GM21447 (cell line): ENCODE data around the gene KRT32.

ENCODE experiments used
- ATAC-seq: cut with Tn5 transposase; IDR thresholded peaks from one replicate; pipeline ENCODE4 v1.9.1; 2021; ENCODE audit not compliant: unreplicated experiment

The KRT32 gene

DNA sequence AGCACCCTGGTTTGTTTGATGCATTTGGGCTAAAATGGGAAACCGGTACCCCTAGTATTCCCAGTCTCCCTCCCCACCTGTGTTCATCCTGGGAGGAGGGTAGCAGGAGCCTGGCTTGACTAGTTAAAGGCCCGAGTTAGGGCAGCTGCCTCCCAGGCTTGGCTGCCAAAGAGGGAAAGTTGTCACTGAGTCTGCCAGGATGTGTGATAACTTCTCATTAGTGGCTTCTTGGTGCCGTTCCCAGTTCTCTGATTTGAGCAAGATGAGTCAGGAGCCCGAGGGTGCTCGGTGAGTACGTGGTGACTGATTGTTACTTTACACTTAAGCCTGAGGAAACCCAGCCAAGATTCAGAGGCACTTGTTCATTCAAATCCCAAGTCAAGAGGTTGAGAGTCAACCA lies 2.5 kb downstream of the KRT32 start:
- ATAC-seq: no peak

- ATAC-seq: no peak
Observed at GRCh38 chr17:41464173-41464572, 3.0 kb downstream of the KRT32 start.

DNA sequence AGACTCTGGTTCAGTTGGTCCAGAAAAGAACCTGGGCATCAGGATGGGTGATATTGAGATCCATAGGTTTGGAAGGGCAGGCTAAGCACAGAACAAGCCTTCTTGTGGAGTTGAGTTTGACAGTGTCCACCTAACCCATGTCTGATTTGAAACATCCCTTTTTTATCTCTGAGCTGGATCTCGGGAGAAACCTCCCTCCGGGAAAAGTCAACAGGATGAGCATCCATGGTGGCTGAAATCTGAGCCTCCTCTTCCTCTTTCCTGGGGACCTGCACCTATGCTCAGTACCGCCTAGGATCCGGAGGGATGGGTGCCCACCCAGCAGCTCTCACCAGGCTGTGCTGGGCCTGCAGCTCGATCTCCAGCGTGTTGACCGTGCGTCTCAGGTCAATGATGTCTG lies 3.4 kb downstream of the KRT32 start:
- no peak for ATAC-seq

GRCh38 chr17:41462705-41463104 lies 4.5 kb downstream of the KRT32 start:
- no peak for ATAC-seq

DNA sequence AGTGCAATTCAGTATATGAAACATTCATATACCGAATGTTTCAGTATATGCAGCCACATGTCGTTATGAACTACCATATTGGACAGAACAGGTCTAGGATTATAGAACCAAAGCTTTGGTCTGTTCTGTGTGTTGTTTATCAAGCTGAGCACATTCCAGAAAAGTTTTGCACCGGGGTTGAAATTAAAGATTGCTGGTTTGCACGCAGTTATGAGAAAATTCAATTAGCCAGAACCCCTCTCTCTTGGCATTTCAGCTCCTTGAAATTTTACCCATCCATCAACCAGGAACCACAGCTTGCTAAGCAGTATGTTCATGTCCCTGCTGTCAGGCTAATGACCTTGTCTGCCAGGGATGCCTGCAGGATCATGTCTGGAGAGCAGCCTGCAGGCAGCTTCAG lies 9.5 kb downstream of the KRT32 start:
- ATAC-seq: no peak

DNA sequence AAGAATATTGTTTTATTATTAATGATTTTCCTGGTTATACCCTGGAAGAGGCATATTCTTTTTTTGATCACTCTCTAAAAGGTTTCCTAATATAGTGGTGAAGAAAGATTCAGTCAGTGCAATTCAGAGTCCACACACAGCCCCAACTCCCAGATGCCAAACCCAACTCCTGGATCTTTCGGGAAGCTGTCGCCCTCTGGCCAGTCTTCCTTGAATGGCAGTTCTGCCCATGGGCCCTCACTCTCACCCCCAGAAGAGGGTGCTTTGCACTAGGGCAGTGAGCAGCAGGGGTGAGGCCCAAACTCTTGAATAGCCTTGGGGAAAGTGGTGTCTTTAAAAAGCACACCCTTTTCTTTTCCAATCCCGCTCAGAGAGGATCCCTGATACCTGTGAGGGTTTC lies 11.0 kb downstream of the KRT32 start:
- no peak for ATAC-seq

DNA sequence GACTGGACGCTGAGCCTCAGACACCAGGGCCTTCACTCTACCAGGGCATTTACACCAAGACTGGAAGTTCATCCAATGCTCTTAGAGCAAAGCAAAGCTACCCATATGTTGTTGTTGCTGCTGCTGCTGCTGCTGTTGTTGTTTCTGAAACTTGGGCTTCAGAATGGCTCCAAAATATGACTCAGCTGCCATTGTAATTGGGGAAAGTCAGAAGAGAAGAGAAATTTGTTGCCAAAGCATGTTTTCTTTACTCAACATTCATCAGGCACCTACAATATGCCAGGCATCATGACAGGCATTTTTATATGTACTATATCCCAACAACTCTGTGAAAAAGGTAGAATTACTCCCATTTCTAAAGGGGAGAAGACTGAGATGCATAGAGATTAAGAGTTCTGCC lies 11.9 kb downstream of the KRT32 start:
- ATAC-seq: no peak

GRCh38 chr17:41453066-41453465 lies 14.1 kb downstream of the KRT32 start:
- no peak for ATAC-seq

DNA sequence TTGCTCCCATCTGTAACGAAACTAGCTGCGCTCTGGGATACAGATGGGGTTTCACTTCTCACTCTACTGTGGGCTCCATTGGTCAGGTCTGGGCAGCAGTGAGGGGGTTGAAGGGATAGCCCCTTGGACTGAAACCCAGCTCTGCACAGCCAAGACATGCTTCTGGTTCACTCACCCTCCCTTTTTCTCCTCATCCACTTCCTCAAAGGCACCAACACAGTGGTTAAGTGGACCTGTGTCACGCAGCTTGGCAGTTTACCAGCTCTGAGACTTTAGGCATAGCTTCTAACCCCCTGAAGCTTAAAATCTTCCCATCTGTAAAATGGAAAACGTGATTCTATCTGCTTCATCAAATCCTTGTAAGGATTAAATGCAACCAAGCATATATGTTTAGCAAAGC lies 14.9 kb downstream of the KRT32 start:
- ATAC-seq: no peak

GRCh38 chr17:41451154-41451728 lies 15.9 kb downstream of the KRT32 start:
- ATAC-seq: no peak

- no peak for ATAC-seq
Observed at GRCh38 chr17:41449008-41449407, 18.2 kb downstream of the KRT32 start.

- ATAC-seq: no peak
Observed at GRCh38 chr17:41448506-41448905, 18.7 kb downstream of the KRT32 start.

GRCh38 chr17:41446806-41447205 lies 20.4 kb downstream of the KRT32 start:
- no peak for ATAC-seq

GRCh38 chr17:41444640-41445039 lies 22.5 kb downstream of the KRT32 start:
- ATAC-seq: no peak

GRCh38 chr17:41444186-41444585 lies 23.0 kb downstream of the KRT32 start:
- ATAC-seq: no peak

DNA sequence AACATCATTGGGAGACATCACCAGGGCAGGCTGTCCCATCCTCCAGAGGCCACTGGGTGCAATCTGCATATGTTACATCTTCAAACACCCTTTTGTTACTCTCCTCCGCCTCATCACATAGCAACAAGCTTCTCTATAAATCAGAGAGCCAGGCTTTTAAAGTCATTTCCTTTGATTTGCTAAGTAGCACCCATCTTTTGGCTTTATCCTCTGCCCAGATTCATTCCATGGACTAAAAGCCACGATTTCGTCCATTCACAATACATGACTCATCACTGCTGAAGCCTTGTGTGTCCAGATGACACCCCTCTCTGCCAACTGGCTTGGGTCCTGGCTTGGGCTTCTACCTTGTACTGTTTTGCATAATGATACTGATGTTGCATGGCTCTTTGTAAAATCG lies 24.4 kb downstream of the KRT32 start:
- ATAC-seq: no peak

GRCh38 chr17:41440531-41441033 lies 26.6 kb downstream of the KRT32 start, which contains the start of gene KRT38:
Gene KRT38, minus strand, starts transcription at chr17:41440983. Its CDS starts 62 bp downstream, at chr17:41440921.
- ATAC-seq: no peak

DNA sequence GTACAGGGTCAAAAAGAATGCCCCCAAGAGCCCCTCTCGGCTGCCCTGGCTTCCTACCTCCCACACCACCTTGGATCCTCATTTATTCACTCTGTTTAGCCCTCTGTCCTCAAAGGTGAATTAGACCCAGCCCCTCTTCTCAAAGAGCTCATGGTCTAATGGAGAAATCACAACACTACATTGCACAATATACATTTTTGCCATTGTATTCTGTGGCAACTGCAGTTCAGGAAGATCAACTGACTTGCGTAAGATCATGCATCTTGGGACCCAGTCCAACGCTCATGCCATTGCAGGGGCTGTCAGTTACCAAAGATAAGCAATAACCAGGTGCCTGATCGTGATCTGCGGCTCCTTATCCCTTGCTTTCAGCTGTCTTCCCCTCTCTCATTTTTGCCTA lies 27.8 kb downstream of the KRT32 start:
- ATAC-seq: no peak

- no peak for ATAC-seq
Observed at GRCh38 chr17:41437769-41438168, 29.4 kb downstream of the KRT32 start.

GRCh38 chr17:41437254-41437653 lies 29.9 kb downstream of the KRT32 start:
- ATAC-seq: no peak

DNA sequence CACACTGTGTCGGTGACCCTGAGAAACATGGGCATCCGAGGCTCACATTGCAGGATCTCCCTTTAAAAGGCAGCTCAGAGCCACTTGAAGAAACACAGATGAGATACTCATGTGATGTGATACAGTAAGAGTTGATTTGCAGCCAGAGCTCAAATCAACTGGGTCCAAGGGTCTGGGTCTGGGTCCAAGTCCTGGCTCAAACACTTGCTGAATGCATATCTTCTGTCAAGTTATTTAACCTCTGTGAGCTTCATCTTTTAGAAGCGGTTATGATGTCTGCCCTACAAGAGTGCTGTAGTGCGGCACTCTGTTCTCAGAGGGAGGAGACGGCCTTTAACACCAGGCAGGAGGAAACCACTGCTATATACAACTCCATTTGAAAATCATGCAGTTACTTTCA lies 32.8 kb downstream of the KRT32 start:
- ATAC-seq: no peak

- no peak for ATAC-seq
Observed at GRCh38 chr17:41434005-41434404, 33.2 kb downstream of the KRT32 start.

DNA sequence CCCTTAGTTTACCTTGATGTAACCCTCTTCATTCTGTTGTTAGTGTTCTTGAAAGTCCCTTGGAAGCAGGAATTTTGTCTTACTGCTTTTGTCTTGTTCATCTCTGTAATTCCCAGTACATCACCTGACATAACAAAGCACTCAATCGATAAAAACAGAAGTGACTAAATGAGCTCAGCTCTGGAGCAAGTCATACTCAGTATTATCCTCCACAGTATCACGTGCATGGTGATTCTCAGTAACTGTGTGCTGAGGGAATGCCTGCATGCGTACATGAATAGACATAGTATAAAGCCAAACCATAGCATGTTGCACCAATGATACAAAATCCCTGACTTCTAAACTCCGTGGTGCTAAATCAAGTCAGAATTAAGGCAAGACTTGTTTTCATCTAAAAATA lies 33.6 kb downstream of the KRT32 start:
- ATAC-seq: no peak
